Activated CD4-positive, alpha-beta T cell treated with anti-CD3 and anti-CD28 coated beads for 48 hours (primary cell): ENCODE results near the gene LSAMP.

Source experiments
- DNase-seq: peaks from one replicate; pipeline ENCODE4 v3.0.0-alpha.2; 2020

The LSAMP gene

DNA sequence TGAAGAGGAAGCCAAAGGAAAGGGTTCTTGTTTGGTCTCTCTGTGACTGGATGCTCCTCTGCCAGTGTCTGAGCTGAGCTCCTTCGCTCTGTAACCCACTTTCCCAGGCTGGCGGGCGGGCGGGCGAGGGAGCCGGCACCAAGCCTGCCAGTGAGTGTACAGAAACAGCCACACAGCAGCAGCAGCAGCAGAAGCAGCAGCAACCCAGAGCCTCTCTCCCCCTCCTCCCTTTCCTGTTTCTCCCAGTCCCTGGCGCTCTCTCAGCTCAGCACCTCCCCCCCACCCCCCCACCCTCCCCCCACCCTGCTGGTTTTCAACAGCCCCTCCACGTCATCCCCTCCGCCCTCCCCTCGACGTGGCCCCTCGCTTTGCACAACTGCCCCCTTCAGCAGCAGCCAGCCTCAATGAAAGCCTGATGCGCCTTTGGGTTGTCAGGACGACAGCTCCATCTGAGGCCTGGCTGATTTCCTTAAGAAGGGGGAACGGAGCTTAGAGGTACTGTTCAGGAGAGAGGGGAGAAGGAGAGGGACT is at the start of gene LSAMP:
Gene LSAMP (minus strand): TSS at position 177 of the 531 bp plus-strand sequence.
- no peak for DNase-seq

GRCh38 chr3:116492379-116492778 is 47.1 kb upstream of the LSAMP start:
- no peak for DNase-seq

- no peak for DNase-seq
These were observed 37.8 kb upstream of the LSAMP start for GRCh38 chr3:116483135-116483534.

DNA sequence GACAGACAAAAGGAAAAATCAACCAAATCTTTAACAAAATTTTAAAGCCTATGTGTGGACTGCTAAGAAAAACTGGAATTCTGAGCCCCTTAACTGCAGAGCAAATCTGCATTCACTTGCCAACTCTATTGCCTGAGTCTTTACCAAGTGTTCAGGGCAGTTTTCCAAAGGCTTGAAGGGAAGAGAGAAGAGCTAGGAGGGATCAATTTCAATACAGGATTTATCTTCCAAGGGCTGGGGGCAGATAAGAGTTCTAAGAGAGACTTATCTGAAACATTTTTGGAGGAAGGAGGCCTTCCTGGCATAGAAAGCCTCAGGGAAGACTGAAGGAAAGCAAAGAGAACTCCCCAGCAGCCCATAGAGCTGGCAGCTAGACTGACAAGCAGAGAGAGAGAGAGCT is 31.4 kb upstream of the LSAMP start:
- DNase-seq, result no peak

DNA sequence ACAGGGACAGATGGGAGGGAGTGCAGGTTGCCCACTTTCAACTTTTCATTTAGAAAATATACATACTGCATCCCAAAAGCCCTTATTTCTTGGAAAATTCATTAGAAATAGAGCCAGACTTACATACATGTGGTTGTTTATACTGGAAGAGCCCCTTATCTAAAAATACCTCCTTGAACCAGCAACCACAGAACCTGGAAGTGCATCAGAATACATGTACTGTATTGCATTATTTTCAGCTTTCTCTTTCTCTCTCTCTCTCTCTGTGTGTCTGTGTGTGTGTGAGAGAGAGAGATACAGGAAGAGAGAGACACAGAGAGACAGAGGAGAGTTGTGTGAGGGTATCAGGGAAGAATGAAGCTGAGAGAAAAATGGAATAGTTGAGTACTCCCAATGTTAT is 29.5 kb upstream of the LSAMP start:
- DNase-seq, result no peak

DNA sequence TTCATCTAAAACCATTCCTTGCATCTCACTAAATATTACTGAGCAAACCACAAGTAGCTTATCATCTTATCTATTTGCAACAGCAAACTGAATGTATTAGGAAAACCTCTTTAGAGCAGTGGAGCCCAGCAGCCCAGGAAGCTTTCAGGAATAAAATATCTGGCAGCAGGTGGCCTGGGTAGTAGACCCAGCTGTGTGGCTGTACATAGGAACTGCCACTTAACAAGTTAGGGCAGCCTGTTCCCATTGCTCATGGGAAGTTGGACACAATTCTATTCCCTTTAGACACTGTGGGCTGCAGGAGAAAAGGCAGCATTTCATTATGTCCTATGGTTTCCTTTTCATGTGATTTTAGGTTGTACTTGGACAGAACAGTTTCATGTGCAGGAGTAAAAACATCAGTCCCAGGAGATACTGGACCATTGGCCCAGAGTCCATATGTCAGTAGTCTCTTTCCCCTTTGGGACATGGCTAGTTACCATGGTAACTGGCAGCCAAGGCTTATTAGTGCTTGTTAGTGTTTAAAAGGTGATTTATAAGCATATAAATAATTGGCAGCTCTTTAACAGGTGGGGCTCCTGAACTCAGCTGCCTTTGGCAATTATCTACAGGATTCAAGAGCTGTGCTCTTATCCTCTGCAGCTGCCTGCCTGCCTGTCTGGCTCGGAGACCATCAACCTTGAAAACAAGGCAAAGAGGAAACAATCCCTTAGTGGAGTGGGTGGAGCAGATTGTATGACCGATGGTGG is 28.9 kb upstream of the LSAMP start:
- DNase-seq, result no peak

GRCh38 chr3:116473602-116474001 is 28.3 kb upstream of the LSAMP start:
- no peak for DNase-seq

DNA sequence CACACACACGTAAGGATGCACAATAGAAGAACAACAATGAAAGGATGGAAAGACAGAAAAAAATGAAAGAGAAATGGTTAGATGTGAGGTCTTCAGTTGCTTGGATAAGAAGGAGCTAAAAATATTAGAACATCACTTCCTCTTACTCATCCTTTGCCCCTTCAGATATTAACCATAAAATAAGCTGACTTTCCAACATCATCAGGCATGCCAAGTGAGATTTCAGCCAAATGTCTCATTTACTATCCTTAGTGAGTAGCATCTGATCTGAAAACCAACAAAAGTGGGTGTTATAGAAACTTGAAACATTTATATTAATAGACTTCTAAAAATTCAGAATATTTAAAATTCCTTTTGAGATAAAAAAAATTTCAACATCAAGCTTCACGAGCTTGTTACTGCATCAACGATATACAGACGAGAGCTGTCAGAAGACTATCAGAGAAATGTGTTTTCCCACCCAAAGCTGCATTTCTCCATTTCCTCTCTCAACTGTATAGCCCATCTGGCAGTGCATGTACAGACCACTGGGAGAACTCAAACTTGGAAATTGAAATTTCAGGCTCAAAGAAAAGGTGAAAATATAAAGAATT is 25.4 kb upstream of the LSAMP start:
- no peak for DNase-seq

DNA sequence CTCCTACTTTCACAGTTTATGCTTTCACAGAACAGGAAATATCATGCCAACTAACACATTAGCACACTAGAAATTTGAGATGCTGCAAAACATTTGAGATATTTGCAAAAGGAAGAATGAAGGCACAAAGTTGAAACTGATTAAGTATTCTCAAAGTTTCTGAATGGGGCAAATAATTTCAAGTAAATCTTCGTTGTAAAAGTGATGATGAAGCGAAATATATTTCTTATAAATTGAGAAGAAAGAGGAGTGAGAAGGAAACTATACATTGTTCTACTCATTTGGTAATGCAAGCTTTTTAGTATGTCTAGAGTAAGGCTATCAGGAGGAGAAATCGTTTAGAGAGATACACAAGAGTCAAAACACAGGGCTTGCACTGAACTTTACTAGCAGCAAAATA is 24.3 kb upstream of the LSAMP start:
- DNase-seq, result no peak

GRCh38 chr3:116464276-116464798 is 19.1 kb upstream of the LSAMP start:
- DNase-seq, result no peak

DNA sequence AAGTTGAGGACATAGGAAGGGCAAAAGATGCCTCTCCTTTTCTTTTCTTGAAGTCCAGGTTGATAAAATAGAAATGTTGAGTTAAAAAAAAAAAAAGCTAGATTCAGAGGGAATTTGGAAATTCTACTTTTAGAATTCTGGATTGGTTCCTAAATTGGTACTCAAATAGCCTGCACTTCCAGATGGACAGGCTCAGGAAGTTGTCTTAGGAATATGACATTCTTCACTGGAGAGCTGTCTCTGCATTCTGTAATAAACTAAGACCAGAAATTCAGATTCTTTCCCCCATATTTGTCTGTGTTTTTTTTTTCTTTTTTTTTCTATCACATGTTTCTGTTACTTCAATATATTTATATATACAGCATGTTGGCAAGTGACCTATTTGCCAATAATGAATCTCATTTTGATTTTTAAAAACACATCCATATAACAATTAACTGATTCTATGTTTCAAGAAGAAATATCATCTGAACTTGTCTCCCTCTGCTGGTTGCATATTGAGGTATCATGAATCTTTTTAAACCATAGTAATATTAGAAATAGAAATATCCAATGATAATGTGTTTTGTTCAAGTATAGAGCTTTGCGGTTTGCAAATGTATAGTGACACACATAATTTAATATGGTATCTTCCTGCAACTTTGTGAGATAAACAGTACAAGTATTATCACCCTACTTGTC is 8.5 kb upstream of the LSAMP start:
- DNase-seq, result no peak

- DNase-seq, result no peak
These were observed 4.5 kb upstream of the LSAMP start for GRCh38 chr3:116449546-116450350.

GRCh38 chr3:116445990-116446389 is 703 bp upstream of the LSAMP start:
- no peak for DNase-seq

DNA sequence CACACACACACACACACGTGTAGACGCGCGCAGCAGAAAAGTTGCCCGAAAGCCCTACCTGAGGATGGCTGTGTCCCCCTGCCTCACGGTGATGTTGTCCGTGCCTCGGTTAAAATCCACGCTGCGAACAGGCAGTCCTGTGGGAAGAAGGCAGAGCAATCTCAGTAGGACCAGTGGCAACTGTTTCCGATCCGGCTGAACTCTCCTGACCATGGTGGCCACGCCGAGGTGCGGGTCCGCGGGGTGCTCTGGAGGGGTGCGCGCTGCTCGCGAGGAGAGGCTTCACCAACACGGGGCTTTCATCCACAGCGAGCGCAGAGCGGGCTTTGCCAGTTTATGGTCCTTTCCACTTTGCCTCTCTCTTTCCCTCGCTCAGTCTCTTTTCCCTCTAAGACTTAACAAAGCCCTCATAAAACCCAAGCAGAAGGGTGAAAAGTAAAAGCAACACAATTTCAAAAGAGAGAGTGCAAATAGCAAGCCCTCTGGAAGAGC is 422 bp downstream of the LSAMP start:
- no peak for DNase-seq

DNA sequence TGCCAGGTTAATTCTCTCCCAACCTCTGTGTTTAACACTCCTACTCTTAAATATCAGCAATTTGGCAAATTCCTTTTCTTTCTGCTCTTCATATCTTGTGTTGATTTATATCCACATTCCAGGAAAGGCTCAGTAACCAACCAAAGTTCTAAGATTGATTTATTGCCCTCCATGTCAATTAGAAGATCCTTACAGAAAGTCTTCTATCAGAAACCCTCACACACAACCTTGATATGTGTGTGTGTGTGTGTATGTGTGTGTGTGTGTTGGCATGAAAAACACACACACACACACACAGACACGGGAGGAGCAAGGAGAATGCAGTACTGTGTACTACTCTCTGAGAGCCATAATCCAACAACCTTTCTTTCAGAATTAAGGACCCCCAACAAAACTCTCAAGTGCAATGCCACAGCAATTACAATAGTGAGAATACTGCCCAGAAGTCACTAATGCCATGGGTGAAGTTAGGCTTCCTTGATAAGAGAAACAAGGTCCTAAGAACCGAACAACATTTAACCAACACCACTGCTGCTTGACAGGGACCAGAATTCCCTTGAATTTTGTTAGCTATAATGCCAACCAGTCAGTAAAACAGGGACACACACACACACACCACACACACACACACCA is 1.1 kb downstream of the LSAMP start:
- no peak for DNase-seq

GRCh38 chr3:116443191-116443661 is 2.1 kb downstream of the LSAMP start:
- no peak for DNase-seq

DNA sequence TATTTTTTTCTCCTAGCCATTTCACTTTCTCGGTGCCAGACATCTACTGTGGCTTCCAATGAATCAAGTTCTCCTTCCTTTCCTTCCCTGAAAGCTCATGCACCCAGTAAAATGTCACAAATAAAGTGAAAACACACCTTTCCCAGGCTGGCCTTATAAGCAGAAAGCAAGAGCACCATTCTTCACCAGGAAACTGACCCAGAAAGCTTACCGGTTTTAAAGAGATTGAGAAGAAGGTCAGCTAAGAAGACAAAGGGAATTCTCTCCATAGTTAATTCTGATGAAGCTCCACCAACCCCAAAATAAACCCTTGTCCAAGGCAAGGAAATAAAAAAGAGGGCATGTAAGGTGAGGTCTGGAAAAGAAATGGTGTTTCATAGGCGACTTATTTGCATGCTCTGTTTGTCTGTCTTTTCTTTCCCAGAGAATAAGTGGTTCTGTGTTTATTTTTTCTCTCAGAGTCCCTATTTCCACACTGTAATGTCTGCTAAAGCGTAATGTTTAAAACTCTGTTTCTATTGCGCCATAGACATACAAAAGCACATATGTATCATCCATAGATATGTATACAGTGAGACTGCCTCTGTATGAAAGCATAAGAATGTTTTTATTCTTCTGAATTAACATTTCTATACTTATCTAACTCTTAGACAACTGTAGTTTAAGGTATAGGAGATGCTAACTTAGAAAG is 2.8 kb downstream of the LSAMP start:
- no peak for DNase-seq

DNA sequence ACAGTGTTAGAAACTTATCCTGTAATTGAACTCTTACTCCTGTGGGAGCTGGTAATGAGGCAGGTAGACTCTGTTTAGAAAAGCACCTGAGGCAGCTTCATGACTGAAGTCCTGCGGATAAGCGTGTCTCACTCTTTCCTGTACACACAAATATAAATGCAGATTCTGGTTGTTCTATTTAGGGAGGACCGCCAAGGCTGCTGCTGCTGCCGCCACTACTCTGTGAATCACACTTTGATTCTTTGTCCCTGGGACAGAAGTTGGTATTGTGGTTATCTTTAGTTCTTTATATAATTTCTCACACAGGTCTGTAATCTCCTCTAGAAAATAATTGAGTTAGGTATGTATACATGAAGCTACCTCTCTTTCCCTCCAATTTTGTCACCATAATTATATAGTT is 3.6 kb downstream of the LSAMP start:
- no peak for DNase-seq

DNA sequence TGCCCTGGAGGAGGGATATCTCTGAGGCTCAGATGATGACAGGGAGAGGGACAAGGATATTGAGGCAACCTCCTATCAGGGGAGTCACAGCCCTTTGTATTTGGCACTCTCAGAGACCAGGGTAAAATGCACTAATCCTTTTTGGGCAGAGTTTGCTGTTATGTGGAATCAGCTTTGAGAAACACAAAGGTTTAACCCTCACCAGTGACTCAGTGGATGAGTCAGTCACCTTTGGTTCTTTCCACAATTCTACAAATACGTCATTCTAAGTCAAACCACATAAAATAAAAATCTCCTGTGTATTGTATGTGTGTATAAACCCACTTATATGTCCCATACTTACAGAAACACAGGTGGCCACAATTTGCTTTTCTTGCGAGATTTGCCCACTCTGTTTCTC is 5.1 kb downstream of the LSAMP start:
- no peak for DNase-seq

DNA sequence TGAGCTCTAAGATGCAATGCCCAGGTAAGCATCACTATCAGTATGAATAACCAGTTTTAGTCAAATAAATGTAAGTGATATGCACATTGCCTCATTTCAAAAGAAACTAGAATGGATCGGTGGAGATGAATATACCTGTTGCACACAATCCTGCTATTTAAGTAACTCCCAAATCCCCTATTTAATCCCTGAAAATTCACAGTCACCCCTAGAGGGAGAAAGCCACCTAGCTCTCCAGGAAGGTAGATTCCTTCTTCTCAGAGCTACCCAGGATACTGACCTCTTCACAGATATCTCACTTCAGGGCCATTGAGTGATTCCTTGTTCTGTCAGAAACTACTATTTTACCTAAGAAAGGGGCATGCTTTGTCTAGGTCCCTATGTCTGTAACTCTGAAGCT is 11.7 kb downstream of the LSAMP start:
- no peak for DNase-seq

GRCh38 chr3:116432795-116433194 is 12.5 kb downstream of the LSAMP start:
- DNase-seq, result no peak
